ENCODE data around the gene ADRB1.

ADRB1 gene

GRCh38 chr10:114017873-114018272 is 25.8 kb upstream of the ADRB1 start:
- no peaks in the 10 kb centered on the region for H3K36me3 ChIP-seq (ENCODE audit: control insufficient read depth, insufficient read depth, low read length)
- H3K4me3 ChIP-seq (ENCODE audit: low read length), result no peak overlapping the region
- H3K4me1 ChIP-seq (ENCODE audit: control insufficient read depth, insufficient read depth, low read length), result no peaks in the 10 kb centered on the region
- no peak overlapping the region for H3K9ac ChIP-seq (ENCODE audit: low read length)
- H3K27me3 ChIP-seq (ENCODE audit: control insufficient read depth, insufficient read depth, low read length), result no peaks in the 10 kb centered on the region
- H3K9me3 ChIP-seq (ENCODE audit: control insufficient read depth, low read length), result peaks cover 6% of the 10 kb centered on the region

GRCh38 chr10:114019226-114019625 is 24.4 kb upstream of the ADRB1 start:
- H3K27me3 ChIP-seq (ENCODE audit: control insufficient read depth, insufficient read depth, low read length), result no peaks in the 10 kb centered on the region
- H3K4me1 ChIP-seq (ENCODE audit: control insufficient read depth, insufficient read depth, low read length), result no peaks in the 10 kb centered on the region
- no peak overlapping the region for H3K4me3 ChIP-seq (ENCODE audit: low read length)
- peaks cover 6% of the 10 kb centered on the region for H3K9me3 ChIP-seq (ENCODE audit: control insufficient read depth, low read length)
- no peak overlapping the region for H3K9ac ChIP-seq (ENCODE audit: low read length)
- no peaks in the 10 kb centered on the region for H3K36me3 ChIP-seq (ENCODE audit: control insufficient read depth, insufficient read depth, low read length)

GRCh38 chr10:114021154-114021553 is 22.5 kb upstream of the ADRB1 start:
- Histone ChIP-seq H3K9ac (ENCODE audit: low read length) (no peak overlapping the region), H3K4me1 (ENCODE audit: control insufficient read depth, insufficient read depth, low read length) (peaks cover under 1% of the 10 kb centered on the region), H3K9me3 (ENCODE audit: control insufficient read depth, low read length) (no peaks in the 10 kb centered on the region), H3K36me3 (ENCODE audit: control insufficient read depth, insufficient read depth, low read length) (no peaks in the 10 kb centered on the region), H3K27me3 (ENCODE audit: control insufficient read depth, insufficient read depth, low read length) (no peaks in the 10 kb centered on the region), H3K4me3 (ENCODE audit: low read length) (no peak overlapping the region)

GRCh38 chr10:114021717-114022680 is 21.7 kb upstream of the ADRB1 start:
- no peak overlapping the region for H3K9ac ChIP-seq (ENCODE audit: low read length)
- H3K4me1 ChIP-seq (ENCODE audit: control insufficient read depth, insufficient read depth, low read length), result peaks cover 6% of the 10 kb centered on the region
- H3K27me3 ChIP-seq (ENCODE audit: control insufficient read depth, insufficient read depth, low read length), result no peaks in the 10 kb centered on the region
- no peaks in the 10 kb centered on the region for H3K9me3 ChIP-seq (ENCODE audit: control insufficient read depth, low read length)
- H3K36me3 ChIP-seq (ENCODE audit: control insufficient read depth, insufficient read depth, low read length), result no peaks in the 10 kb centered on the region
- no peak overlapping the region for H3K4me3 ChIP-seq (ENCODE audit: low read length)

- no peak overlapping the region for H3K4me3 ChIP-seq (ENCODE audit: low read length)
- no peaks in the 10 kb centered on the region for H3K9me3 ChIP-seq (ENCODE audit: control insufficient read depth, low read length)
- no peaks in the 10 kb centered on the region for H3K27me3 ChIP-seq (ENCODE audit: control insufficient read depth, insufficient read depth, low read length)
- peaks cover 6% of the 10 kb centered on the region for H3K4me1 ChIP-seq (ENCODE audit: control insufficient read depth, insufficient read depth, low read length)
- no peaks in the 10 kb centered on the region for H3K36me3 ChIP-seq (ENCODE audit: control insufficient read depth, insufficient read depth, low read length)
- no peak overlapping the region for H3K9ac ChIP-seq (ENCODE audit: low read length)
These were observed 20.7 kb upstream of the ADRB1 start for GRCh38 chr10:114022766-114023597.

- Histone ChIP-seq H3K9ac (ENCODE audit: low read length) (no peak overlapping the region), H3K4me1 (ENCODE audit: control insufficient read depth, insufficient read depth, low read length) (peaks cover 6% of the 10 kb centered on the region), H3K4me3 (ENCODE audit: low read length) (no peak overlapping the region), H3K27me3 (ENCODE audit: control insufficient read depth, insufficient read depth, low read length) (no peaks in the 10 kb centered on the region), H3K9me3 (ENCODE audit: control insufficient read depth, low read length) (no peaks in the 10 kb centered on the region), H3K36me3 (ENCODE audit: control insufficient read depth, insufficient read depth, low read length) (no peaks in the 10 kb centered on the region)
These were observed 18.6 kb upstream of the ADRB1 start for GRCh38 chr10:114024876-114025610.

- no peaks in the 10 kb centered on the region for H3K36me3 ChIP-seq (ENCODE audit: control insufficient read depth, insufficient read depth, low read length)
- peaks cover 6% of the 10 kb centered on the region for H3K4me1 ChIP-seq (ENCODE audit: control insufficient read depth, insufficient read depth, low read length)
- no peak overlapping the region for H3K9ac ChIP-seq (ENCODE audit: low read length)
- no peak overlapping the region for H3K4me3 ChIP-seq (ENCODE audit: low read length)
- no peaks in the 10 kb centered on the region for H3K9me3 ChIP-seq (ENCODE audit: control insufficient read depth, low read length)
- no peaks in the 10 kb centered on the region for H3K27me3 ChIP-seq (ENCODE audit: control insufficient read depth, insufficient read depth, low read length)
These were observed 18.0 kb upstream of the ADRB1 start for GRCh38 chr10:114025611-114026130.

- Histone ChIP-seq H3K27me3 (ENCODE audit: control insufficient read depth, insufficient read depth, low read length) (no peaks in the 10 kb centered on the region), H3K36me3 (ENCODE audit: control insufficient read depth, insufficient read depth, low read length) (no peaks in the 10 kb centered on the region), H3K4me1 (ENCODE audit: control insufficient read depth, insufficient read depth, low read length) (peaks cover 6% of the 10 kb centered on the region), H3K9ac (ENCODE audit: low read length) (no peak overlapping the region), H3K4me3 (ENCODE audit: low read length) (no peak overlapping the region), H3K9me3 (ENCODE audit: control insufficient read depth, low read length) (no peaks in the 10 kb centered on the region)
These were observed 17.3 kb upstream of the ADRB1 start for GRCh38 chr10:114026189-114027040.

GRCh38 chr10:114027041-114027394 is 16.6 kb upstream of the ADRB1 start:
- Histone ChIP-seq H3K36me3 (ENCODE audit: control insufficient read depth, insufficient read depth, low read length) (no peaks in the 10 kb centered on the region), H3K9me3 (ENCODE audit: control insufficient read depth, low read length) (no peaks in the 10 kb centered on the region), H3K27me3 (ENCODE audit: control insufficient read depth, insufficient read depth, low read length) (no peaks in the 10 kb centered on the region), H3K4me1 (ENCODE audit: control insufficient read depth, insufficient read depth, low read length) (peaks cover 6% of the 10 kb centered on the region), H3K9ac (ENCODE audit: low read length) (no peak overlapping the region), H3K4me3 (ENCODE audit: low read length) (no peak overlapping the region)

- H3K4me1 ChIP-seq (ENCODE audit: control insufficient read depth, insufficient read depth, low read length), result peaks cover 6% of the 10 kb centered on the region
- no peaks in the 10 kb centered on the region for H3K36me3 ChIP-seq (ENCODE audit: control insufficient read depth, insufficient read depth, low read length)
- no peak overlapping the region for H3K9ac ChIP-seq (ENCODE audit: low read length)
- no peaks in the 10 kb centered on the region for H3K9me3 ChIP-seq (ENCODE audit: control insufficient read depth, low read length)
- H3K27me3 ChIP-seq (ENCODE audit: control insufficient read depth, insufficient read depth, low read length), result no peaks in the 10 kb centered on the region
- no peak overlapping the region for H3K4me3 ChIP-seq (ENCODE audit: low read length)
These were observed 15.7 kb upstream of the ADRB1 start for GRCh38 chr10:114027951-114028350.

- Histone ChIP-seq H3K4me3 (ENCODE audit: low read length) (no peak overlapping the region), H3K36me3 (ENCODE audit: control insufficient read depth, insufficient read depth, low read length) (no peaks in the 10 kb centered on the region), H3K9me3 (ENCODE audit: control insufficient read depth, low read length) (no peaks in the 10 kb centered on the region), H3K4me1 (ENCODE audit: control insufficient read depth, insufficient read depth, low read length) (peaks cover 6% of the 10 kb centered on the region), H3K9ac (ENCODE audit: low read length) (no peak overlapping the region), H3K27me3 (ENCODE audit: control insufficient read depth, insufficient read depth, low read length) (no peaks in the 10 kb centered on the region)
These were observed 15.2 kb upstream of the ADRB1 start for GRCh38 chr10:114028425-114028824.
